HepG2 (cell line): ENCODE data around the gene CABLES1. TPM values are rescaled to one million over a fixed set of nuclear protein-coding genes. Genes with fewer than 3 reads are reported as not detected.

Experiments used
- ATAC-seq: fragments of 200-7000 bp; cut with Tn5 transposase; 3 replicates; pipeline ENCODE4 v1.9.1; 2020; ENCODE audit warnings: mild to moderate bottlenecking, moderate library complexity
- BruUV-seq: library from RNA; stranded (reverse); fragments of 400-500 nt; replicated peaks from 2 replicates; lab custom pipeline; 2021; lab: Mats Ljungman, UMichigan
- CTCF ChIA-PET: fragments of 300-600 bp; formaldehyde crosslinking; extraction: SDS; loops from one replicate; lab custom pipeline; 2021; ENCODE audit warnings: low total read pairs, inconsistent platforms, low intra/inter-chr PET ratio; lab: Yijun Ruan, JAX
- POLR2A ChIA-PET: fragments of 350-600 bp; sonication (Branson Sonifier 250); formaldehyde crosslinking; loops from one replicate; lab custom pipeline; 2020; ENCODE audit warnings: antibody characterized with exemption, inconsistent platforms; lab: Yijun Ruan, JAX
- DNase-seq: peaks from one replicate; pipeline ENCODE4 v3.0.0-alpha.2; 2015; ENCODE audit warnings: low spot score
- FAIRE-seq: peaks from 3 replicates; lab custom pipeline; 2011; peaks lifted over from hg19 to GRCh38; lab: Jason Lieb, UNC
- H2AFZ ChIP-seq: one replicate; pipeline ENCODE4 v1.6.1; 2011; ENCODE audit warnings: low read length, inconsistent platforms
- H3K27ac ChIP-seq: fragments of 300-600 bp; 3 replicates; pipeline ENCODE4 v1.8.0; 2011; ENCODE audit warnings: mixed run types, mild to moderate bottlenecking, mixed read lengths, low read length, inconsistent platforms; ENCODE audit not compliant: insufficient read depth; ENCODE audit errors: extremely low read length
- H3K27me3 ChIP-seq, 2 experiments: fragments of 200-600 bp in 1 of 2; 2 replicates in 1 of 2; 3 replicates in 1 of 2; pipeline versions ENCODE4 v1.6.0 to v1.8.0; 2011; ENCODE audit warnings: low read length in 2 of 2, mild to moderate bottlenecking in 2 of 2, moderate library complexity in 2 of 2, inconsistent platforms in 1 of 2; ENCODE audit not compliant: insufficient read depth in 2 of 2, control insufficient read depth in 1 of 2
- H3K36me3 ChIP-seq, 2 experiments: fragments of 200-600 bp in 1 of 2; replicated peaks in 1 of 2; 2 replicates in 1 of 2; 3 replicates in 1 of 2; pipeline versions ENCODE4 v1.5.1 to v1.8.0; 2011; ENCODE audit warnings: low read length in 2 of 2, inconsistent platforms in 1 of 2; ENCODE audit not compliant: insufficient read depth in 2 of 2, control insufficient read depth in 1 of 2
- H3K4me1 ChIP-seq: 2 replicates; pipeline ENCODE4 v1.5.1; 2012; ENCODE audit warnings: low read length, inconsistent platforms; ENCODE audit not compliant: insufficient read depth
- H3K4me2 ChIP-seq: 2 replicates; pipeline ENCODE4 v1.6.0; 2011; ENCODE audit warnings: low read depth, low read length, inconsistent platforms
- H3K4me3 ChIP-seq, 3 experiments: fragments of 200-600 bp in 1 of 3; sonication (generic), shearing (Covaris generic) in 1 of 3; replicated peaks in 1 of 3; 2 replicates each; pipeline ENCODE4 v1.5.1; 2011 to 2016; ENCODE audit warnings: low read length in 3 of 3, inconsistent platforms in 2 of 3, low read depth in 2 of 3, mild to moderate bottlenecking in 2 of 3, control low read depth in 1 of 3, mixed read lengths in 1 of 3; ENCODE audit not compliant: insufficient read depth in 1 of 3
- H3K79me2 ChIP-seq: one replicate; pipeline ENCODE4 v1.6.1; 2011; ENCODE audit warnings: low read length, inconsistent platforms; ENCODE audit not compliant: insufficient read depth
- H3K9ac ChIP-seq: 2 replicates; pipeline ENCODE4 v1.6.0; 2011; ENCODE audit warnings: mild to moderate bottlenecking, low read depth, low read length, inconsistent platforms; ENCODE audit not compliant: insufficient read depth
- H3K9me3 ChIP-seq: 2 replicates; pipeline ENCODE4 v1.5.1; 2012; ENCODE audit warnings: mild to moderate bottlenecking, low read length
- H4K20me1 ChIP-seq: 2 replicates; pipeline ENCODE4 v1.6.0; 2011; ENCODE audit warnings: inconsistent platforms, mild to moderate bottlenecking, low read length, moderate library complexity; ENCODE audit not compliant: insufficient read depth
- ATRX ChIP-seq: sonication (generic); formaldehyde crosslinking; IDR thresholded peaks from 2 replicates; pipeline ENCODE4 v1.4.0; 2020; ENCODE audit warnings: missing genetic modification reagents, borderline replicate concordance
- CENPX ChIP-seq: sonication (generic); formaldehyde crosslinking; IDR thresholded peaks from 2 replicates; pipeline ENCODE4 v1.9.0; 2021; ENCODE audit warnings: mild to moderate bottlenecking, missing genetic modification reagents, moderate library complexity
- E2F1 ChIP-seq: sonication (generic); formaldehyde crosslinking; IDR thresholded peaks from 2 replicates; pipeline ENCODE4 v1.5.0; 2020; ENCODE audit warnings: missing genetic modification reagents
- EEA1 ChIP-seq: sonication (generic); formaldehyde crosslinking; IDR thresholded peaks from 2 replicates; pipeline ENCODE4 v1.5.1; 2020; ENCODE audit warnings: mild to moderate bottlenecking, missing genetic modification reagents, borderline replicate concordance
- ELF1 ChIP-seq: sonication (generic); formaldehyde crosslinking; IDR thresholded peaks from 2 replicates; pipeline ENCODE4 v1.4.0; 2020; ENCODE audit warnings: missing genetic modification reagents
- FOXK2 ChIP-seq: fragments of 450-650 bp; IDR thresholded peaks from 2 replicates; pipeline ENCODE4 v1.6.1; 2016
- GLMP ChIP-seq: sonication (generic); formaldehyde crosslinking; IDR thresholded peaks from 2 replicates; pipeline ENCODE4 v1.9.0; 2021; ENCODE audit warnings: missing genetic modification reagents, mild to moderate bottlenecking, borderline replicate concordance
- KDM4B ChIP-seq: sonication (generic); formaldehyde crosslinking; IDR thresholded peaks from 2 replicates; pipeline ENCODE4 v1.4.0; 2020; ENCODE audit warnings: missing genetic modification reagents
- KLF16 ChIP-seq, 2 experiments: sonication (generic) in 1 of 2; formaldehyde crosslinking in 1 of 2; IDR thresholded peaks; 2 replicates each; pipeline versions ENCODE4 v1.6.1 to v1.8.0; 2016 to 2023; ENCODE audit warnings: missing genetic modification reagents in 2 of 2, missing compliant biosample characterization in 1 of 2
- PREB ChIP-seq: sonication (generic); formaldehyde crosslinking; IDR thresholded peaks from 2 replicates; pipeline ENCODE4 v1.4.0; 2020; ENCODE audit warnings: missing genetic modification reagents
- REPIN1 ChIP-seq: sonication (generic); formaldehyde crosslinking; IDR thresholded peaks from 2 replicates; pipeline ENCODE4 v1.8.0; 2022; ENCODE audit warnings: missing genetic modification reagents, low read depth, mild to moderate bottlenecking, borderline replicate concordance
- ZNF382 ChIP-seq: sonication (generic); formaldehyde crosslinking; IDR thresholded peaks from 2 replicates; pipeline ENCODE4 v1.5.0; 2020; ENCODE audit warnings: missing genetic modification reagents, mild to moderate bottlenecking, borderline replicate concordance
- ZNF841 ChIP-seq: sonication (generic); formaldehyde crosslinking; IDR thresholded peaks from 2 replicates; pipeline ENCODE4 v1.8.1; 2023; ENCODE audit warnings: missing genetic modification reagents, borderline replicate concordance
- WGBS: methylation state at CpG from one replicate; pipeline ENCODE4 v1.1.6; 2017; ENCODE audit warnings: low lambda C conversion rate; 5-methylcytosine and 5-hydroxymethylcytosine counted together
- in situ Hi-C: cut with HindIII; loops from 2 replicates; pipeline ENCODE4 v1.10.0; 2017; ENCODE audit warnings: low pct_unique_long_range_greater_than_20kb; ENCODE audit not compliant: extremely low pct_ligation_motif_present
- intact Hi-C: fragments of 100-400 bp; cut with micrococcal nuclease; formaldehyde crosslinking; loops from one replicate; pipeline ENCODE4 v1.10.0; 2022; ENCODE audit not compliant: unreplicated experiment
- polyA plus RNA-seq, 8 experiments: library from polyadenylated mRNA; depleted of rRNA in 3 of 8; stranded (reverse) in 7 of 8; unstranded in 1 of 8; fragments of >200 nt; fragmentation: Illumina TruSeq in 4 of 8; extraction: Trizol in 4 of 8; gene quantifications; 2 replicates each; pipeline versions ENCODE4 v1.2.1 to v1.2.3, GENCODE V29; 2011 to 2016; ENCODE audit warnings: low read depth in 4 of 8, missing spikeins in 1 of 8, mixed read lengths in 1 of 8; ENCODE audit not compliant: insufficient read depth in 1 of 8
- total RNA-seq, 5 experiments: library from RNA; depleted of rRNA; stranded (reverse); fragments of >200 nt; fragmentation: Illumina TruSeq; extraction: Trizol; gene quantifications; 2 replicates each; pipeline ENCODE4 v1.2.3, GENCODE V29; 2016; ENCODE audit warnings: low read depth in 1 of 5

The CABLES1 gene
- total and polyA plus RNA-seq, 2 of the 13 experiments (the other 11 are each of a cell fraction or from before 2014, with no cell fraction given) = 14.7 to 25.8 TPM

- TF ChIP-seq E2F1 = no peak
- TF ChIP-seq CENPX (CRISPR knock-in tag) = no peak
- no peak for TF ChIP-seq FOXK2
Observed at GRCh38 chr18:23213200-23213599, 77.9 kb downstream of the CABLES1 start (continued).

- Histone ChIP-seq H3K27ac (no peak overlapping the region), H2AFZ (no peak overlapping the region), H3K9me3 (no peaks in the 10 kb centered on the region), H3K36me3 (peaks cover 23 to 57% of the 10 kb centered on the region in 2 experiments), H3K4me3 (no peak overlapping the region), H3K9ac (no peak overlapping the region), H3K4me2 (no peak overlapping the region), H3K79me2 (no peaks in the 10 kb centered on the region), H4K20me1 (no peaks in the 10 kb centered on the region), H3K27me3 (no peaks in the 10 kb centered on the region), H3K4me1 (no peaks in the 10 kb centered on the region)
- ChIA-PET CTCF (no interaction called here), POLR2A (no interaction called here)
- intact Hi-C loops (no loop called here), in situ Hi-C loops (no loop called here)
- no peak for TF ChIP-seq ATRX
- TF ChIP-seq ZNF841 (CRISPR knock-in tag) = no peak
- no peak for TF ChIP-seq KDM4B (CRISPR knock-in tag)
- no peak for TF ChIP-seq ELF1
- no peak for TF ChIP-seq GLMP (CRISPR knock-in tag)
- no peak for TF ChIP-seq EEA1 (CRISPR knock-in tag)
- TF ChIP-seq PREB (CRISPR knock-in tag) = no peak
- TF ChIP-seq REPIN1 (CRISPR knock-in tag) = no peak
- no peak for TF ChIP-seq KLF16 (CRISPR knock-in tag; IDR thresholded peaks at IDR 0.05)
- TF ChIP-seq ZNF382 (CRISPR knock-in tag) = no peak
- FAIRE-seq (no peak), ATAC-seq (no peak), DNase-seq (no peak)
- no TSS peak for BruUV-seq
- WGBS = 96% methylated on average over 11 of the region's 11 CpGs
Observed at GRCh38 chr18:23217781-23218180, 82.5 kb downstream of the CABLES1 start.
